D721Med (cell line): ENCODE results near the gene NARS2.

Experiments
- DNase-seq: peaks from one replicate; pipeline ENCODE4 v3.0.0; 2011; ENCODE audit warnings: low spot score; ENCODE audit not compliant: insufficient read length
- FAIRE-seq: peaks from 2 replicates; lab custom pipeline; 2011; peaks lifted over from hg19 to GRCh38; lab: Jason Lieb, UNC
- CTCF ChIP-seq: IDR thresholded peaks from 2 replicates; pipeline ENCODE4 v1.5.1; 2012; ENCODE audit warnings: mild to moderate bottlenecking, control low read depth; ENCODE audit not compliant: insufficient read depth; ENCODE audit errors: missing control alignments

The NARS2 gene

DNA sequence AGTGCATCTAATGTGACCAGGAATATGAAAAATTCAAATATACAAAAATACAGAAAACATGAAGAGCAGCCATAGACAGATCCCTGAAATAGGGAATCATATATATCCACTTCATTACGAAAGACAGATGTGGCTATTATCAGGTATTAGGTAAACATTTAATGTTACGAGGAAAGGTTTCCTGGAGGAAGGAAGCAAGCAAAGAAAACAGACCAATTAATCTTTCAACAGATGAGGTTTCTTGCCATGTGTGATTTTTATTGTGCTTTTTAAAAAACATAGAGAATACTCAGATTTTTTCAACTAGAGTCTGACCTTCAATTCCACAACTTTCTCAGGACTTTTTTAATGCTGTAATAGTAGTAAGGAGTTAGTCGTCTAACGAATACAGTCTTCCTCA is 132.7 kb downstream of the NARS2 start:
- no peak for TF ChIP-seq CTCF
- no peak for FAIRE-seq
- no peak for DNase-seq

- FAIRE-seq (no peak), DNase-seq (no peak)
- no peak for TF ChIP-seq CTCF
These were observed 136.2 kb downstream of the NARS2 start for GRCh38 chr11:78438298-78438975.

GRCh38 chr11:78432956-78433355 is 141.7 kb downstream of the NARS2 start:
- no peak for FAIRE-seq
- DNase-seq = no peak
- TF ChIP-seq CTCF = no peak

- DNase-seq = no peak
- FAIRE-seq = no peak
- TF ChIP-seq CTCF = peak; percentile 44
These were observed 142.6 kb downstream of the NARS2 start for GRCh38 chr11:78432058-78432515.

DNA sequence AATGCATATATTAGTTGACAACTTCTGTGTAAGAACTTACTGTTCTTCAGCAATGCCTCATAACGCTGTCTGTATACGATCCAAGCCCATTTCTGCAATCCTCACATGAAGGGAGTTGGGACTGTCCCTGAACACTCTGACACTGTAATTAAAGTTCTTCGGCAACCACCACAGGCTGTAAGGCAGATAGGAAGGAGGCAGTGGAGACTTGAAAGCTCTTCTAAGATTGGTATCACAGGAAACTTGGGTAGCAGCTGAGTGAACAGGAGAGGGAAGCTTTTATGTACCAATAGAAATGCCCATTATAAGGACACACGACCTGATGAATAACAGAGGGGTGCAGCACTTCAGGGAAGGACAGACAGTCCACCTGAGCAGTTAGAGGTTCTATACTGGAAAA is 145.0 kb downstream of the NARS2 start:
- FAIRE-seq (no peak), DNase-seq (no peak)
- TF ChIP-seq CTCF = no peak

- FAIRE-seq (no peak), DNase-seq (no peak)
- TF ChIP-seq CTCF = no peak
These were observed 145.5 kb downstream of the NARS2 start for GRCh38 chr11:78429209-78429608.

DNA sequence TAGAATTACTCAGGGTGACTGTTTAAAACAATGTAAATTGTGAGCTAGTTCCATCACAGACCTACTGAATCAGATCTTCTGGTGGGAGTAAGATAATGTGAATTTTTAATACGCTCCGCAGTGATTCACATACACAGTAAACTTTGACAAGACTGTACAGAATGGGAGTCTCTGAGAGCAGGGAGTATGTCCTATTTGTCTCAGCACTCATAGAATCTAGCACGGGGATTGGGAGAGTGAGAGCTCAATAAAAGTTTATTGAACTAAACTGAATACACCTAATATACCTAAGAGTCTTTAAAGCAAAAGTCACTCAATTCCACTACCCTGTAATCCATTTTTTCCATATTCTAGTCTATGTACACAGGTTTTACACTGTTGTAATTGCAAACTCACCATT is 145.9 kb downstream of the NARS2 start:
- FAIRE-seq (no peak), DNase-seq (no peak)
- TF ChIP-seq CTCF = no peak
